GM21576 (cell line): ENCODE measurements around the gene PPP4R2.
A peak's percentile ranks its signal among the peaks of the same experiment; 100 is the strongest.

Source experiments
- ATAC-seq: cut with Tn5 transposase; IDR thresholded peaks from one replicate; pipeline ENCODE4 v1.9.1; 2021; ENCODE audit warnings: mild to moderate bottlenecking, moderate library complexity; ENCODE audit not compliant: unreplicated experiment

PPP4R2 gene

GRCh38 chr3:72996473-72997333, at the start of gene PPP4R2:
Gene PPP4R2 (plus strand): TSS chr3:72996811. CDS start chr3:72997038, 227 bp downstream.
- peak; percentile 89 for ATAC-seq

DNA sequence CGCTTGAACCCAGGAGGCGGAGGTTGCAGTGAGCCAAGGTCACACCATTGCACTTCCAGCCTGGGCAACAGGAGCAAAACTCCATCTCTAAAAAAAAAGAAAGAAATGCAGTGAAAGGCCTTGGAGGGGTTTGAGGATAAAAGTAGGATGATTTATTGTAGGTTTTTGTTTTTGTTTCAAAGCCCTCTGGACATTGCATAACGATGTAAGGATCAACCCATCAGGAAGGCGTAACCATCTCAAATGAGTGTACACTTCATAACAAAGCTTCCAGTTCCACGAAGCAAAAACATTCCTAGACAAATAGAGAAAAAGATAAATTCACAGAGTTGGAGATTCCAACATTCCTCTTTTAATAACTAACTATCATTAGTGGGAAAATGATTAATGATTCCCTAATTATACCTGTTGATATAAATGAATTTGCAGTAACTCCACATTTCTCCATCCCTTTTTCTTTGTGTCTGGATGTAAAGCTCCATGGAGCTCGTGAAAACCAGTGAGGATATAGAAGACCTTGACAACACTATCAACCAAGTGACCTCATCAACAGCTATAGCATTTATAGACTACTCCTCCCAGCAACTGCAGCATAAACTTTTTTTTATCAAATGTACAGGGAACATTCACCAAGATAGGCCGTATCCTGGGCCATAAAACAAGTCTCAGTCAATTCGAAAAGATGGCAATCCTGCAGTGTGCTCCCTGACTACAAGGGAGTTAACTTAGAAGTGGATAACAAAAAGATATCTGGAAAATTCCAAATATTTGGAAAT, 48.7 kb upstream of the PPP4R2 start:
- ATAC-seq = no peak

DNA sequence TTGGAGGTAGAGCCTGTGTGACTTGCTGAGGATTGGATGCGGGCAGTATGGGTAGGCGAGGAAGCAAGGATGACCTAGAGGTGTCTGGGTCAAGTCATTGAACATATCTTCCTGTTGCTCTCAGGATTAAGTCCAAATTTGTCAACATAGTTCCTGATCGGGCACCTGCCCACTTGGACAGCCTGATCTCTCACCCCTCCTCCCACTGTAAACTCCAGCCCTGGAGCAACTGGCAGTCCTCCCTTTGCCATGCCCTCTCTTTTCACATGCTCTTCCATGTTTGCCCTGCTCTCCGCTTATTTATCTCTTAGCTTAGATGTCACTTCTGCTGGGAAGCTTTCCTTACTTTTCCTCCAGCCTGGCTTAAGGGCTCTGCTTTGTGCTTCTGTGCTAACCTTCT, 47.6 kb upstream of the PPP4R2 start:
- ATAC-seq = no peak

- no peak for ATAC-seq
These were observed 46.2 kb upstream of the PPP4R2 start for GRCh38 chr3:72950372-72950771.

- ATAC-seq = no peak
These were observed 45.8 kb upstream of the PPP4R2 start for GRCh38 chr3:72950801-72951200.

- ATAC-seq = peak; percentile 56
These were observed 45.3 kb upstream of the PPP4R2 start for GRCh38 chr3:72951259-72951722.

- ATAC-seq = no peak
These were observed 43.2 kb upstream of the PPP4R2 start for GRCh38 chr3:72953325-72953956.

GRCh38 chr3:72957297-72957696, 39.3 kb upstream of the PPP4R2 start:
- ATAC-seq = no peak

- ATAC-seq = no peak
These were observed 37.3 kb upstream of the PPP4R2 start for GRCh38 chr3:72959336-72959735.

DNA sequence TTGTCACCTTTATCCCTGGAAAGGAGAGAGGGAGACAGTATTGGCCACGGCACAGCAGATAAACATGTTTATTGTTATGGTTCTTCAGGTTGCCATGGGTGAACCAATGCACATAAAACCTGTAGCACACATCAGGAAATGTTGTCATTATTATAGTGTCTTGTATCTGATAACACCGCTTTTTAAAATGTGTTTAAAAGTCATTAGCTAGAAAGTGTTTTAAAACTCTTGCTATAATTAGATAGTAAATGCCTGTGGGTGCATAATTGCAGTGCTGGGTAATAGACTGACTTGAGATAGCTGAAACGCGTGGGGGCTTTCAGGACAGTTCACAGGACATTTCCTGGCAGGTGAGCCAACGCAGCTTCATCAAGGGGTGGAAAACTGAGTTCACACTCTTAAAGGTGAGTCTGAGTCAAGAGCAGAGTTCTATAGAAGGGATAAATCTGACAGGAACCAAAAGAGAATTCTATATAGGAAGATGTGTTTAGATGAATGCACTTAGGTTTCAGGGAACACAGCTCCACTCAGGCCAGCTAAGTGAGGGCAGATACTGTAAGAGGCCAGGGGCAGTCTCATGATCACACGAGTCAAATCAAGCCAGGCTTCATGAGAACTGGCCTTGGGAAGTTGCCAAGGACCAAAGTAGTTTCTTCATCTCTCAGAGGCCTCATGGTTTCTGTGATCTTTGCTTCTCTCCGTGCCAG, 35.6 kb upstream of the PPP4R2 start:
- no peak for ATAC-seq

DNA sequence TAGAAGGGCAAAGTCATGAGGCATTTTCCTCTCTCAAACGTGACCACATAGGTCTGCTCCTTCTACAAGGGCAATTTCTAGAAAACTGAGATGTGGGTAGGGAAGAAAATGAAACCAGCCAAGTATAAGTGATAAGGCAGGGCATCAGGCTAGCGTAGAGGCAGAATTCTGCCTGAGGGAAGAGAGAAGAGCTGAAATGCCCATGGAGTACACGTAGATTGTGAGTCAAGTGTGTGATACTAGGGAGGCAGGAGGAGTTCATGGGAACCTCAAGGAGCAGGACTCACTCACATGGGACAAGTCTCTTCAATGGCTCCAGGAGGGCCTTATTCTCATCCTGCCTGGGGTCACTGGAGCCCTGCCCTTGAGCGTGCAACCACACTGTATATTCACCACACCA, 34.9 kb upstream of the PPP4R2 start:
- no peak for ATAC-seq

DNA sequence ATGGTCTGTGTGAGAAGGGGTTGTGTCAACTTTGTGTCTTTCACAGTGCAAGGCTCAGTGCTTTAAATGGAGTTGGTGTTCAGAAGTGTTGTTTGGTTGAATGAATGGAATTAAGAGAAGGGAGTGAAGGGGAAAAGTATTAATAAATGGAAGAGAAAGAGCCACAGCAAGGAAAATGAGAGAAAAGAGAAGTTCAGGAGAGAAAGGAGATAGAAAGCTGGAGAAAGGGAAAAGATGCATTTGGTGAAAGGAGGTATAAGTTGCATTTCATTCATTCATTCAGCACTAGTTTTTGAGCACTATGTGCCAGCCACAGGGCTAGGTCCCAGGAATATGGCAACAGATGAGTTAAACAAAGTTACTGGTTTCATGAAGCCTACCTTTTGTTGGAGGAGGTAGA, 34.3 kb upstream of the PPP4R2 start:
- no peak for ATAC-seq

DNA sequence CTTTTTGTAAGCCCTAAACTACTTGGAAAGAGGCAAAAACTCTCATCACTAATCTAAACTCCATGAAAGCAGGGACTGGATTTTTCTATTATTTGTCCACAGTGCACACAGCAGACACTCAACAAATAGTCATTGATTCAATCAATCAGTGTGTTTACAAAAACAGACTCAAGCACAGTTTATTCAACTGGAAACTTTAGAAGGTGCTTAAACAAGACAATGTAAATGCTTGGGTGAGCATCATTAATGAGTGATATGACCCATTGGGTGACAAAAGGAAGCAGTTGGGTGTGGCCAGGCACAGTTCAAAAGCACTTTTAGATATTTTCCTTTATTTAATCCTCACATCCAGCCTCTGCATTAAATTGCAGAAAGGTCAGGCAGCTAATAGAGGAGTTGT, 32.0 kb upstream of the PPP4R2 start:
- ATAC-seq = no peak

DNA sequence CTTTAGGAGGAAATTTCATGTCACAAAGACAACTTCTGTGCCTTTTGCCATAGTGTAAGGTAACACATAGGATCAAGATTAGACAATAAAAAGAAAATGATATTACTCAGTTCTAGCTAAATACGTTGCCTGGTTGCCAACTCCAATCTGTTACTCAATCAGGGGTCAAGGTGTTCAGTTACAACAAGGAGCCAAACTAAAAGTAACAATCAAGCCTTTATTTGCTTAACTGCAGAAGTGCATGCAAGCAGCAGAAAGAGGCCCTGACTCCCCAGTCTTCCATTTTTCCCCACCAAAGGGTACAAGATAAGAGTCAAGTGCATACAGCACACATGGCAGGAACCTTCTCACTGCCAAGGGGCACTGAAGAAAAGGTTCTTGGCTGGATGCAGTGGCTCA, 28.3 kb upstream of the PPP4R2 start:
- no peak for ATAC-seq

- no peak for ATAC-seq
These were observed 26.8 kb upstream of the PPP4R2 start for GRCh38 chr3:72969766-72970165.

GRCh38 chr3:72970942-72971341, 25.7 kb upstream of the PPP4R2 start:
- no peak for ATAC-seq

DNA sequence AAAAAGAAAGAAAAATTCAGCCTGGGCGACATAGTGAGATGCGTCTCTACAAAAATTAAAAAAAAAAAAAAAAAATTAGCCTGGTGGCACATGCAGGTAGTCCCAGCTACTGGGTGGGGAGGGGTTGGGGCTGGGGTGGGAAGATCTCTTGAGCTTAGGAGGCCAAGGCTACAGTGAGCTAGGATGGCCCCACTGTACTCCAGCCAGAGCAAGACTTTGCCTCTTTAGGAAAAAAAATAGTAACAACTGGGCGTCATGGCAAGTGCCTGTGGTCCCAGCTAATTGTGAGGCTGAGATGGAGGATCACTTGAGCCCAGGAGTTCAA, 23.9 kb upstream of the PPP4R2 start:
- ATAC-seq = no peak

DNA sequence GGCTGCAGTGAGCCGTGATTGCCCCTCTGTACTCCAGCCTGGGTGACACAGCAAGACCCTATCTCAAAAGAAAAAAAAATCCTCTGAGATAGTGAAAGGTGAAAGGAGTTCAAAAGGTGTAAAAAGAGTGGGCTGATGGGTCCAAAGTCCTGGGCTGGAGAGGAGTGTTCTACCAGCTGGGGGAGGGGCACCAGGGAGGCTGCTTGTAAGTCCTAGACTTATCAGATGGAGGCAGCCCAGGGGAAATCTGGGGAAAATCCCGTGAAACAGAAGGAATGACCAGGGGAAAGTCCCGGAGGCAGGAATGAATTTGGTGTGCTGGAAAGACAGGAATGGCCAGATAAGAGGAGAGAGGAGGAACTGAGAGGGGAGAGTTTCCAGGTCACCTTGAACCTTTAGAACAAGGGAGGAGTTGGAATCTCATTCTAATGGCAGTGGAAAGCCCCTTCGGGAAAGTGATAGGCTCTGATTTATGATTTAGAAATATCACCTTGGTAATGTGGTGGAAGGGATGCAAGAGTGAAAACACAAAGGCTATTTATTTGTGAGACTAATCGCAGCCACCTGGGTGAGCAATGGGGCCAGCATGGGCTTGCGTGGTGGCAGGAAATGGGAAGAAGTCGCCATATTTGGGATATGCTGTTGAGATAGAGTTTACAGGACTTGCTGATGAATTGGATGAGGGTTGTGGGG, 23.4 kb upstream of the PPP4R2 start:
- no peak for ATAC-seq

GRCh38 chr3:72973786-72974185, 22.8 kb upstream of the PPP4R2 start:
- ATAC-seq = no peak

DNA sequence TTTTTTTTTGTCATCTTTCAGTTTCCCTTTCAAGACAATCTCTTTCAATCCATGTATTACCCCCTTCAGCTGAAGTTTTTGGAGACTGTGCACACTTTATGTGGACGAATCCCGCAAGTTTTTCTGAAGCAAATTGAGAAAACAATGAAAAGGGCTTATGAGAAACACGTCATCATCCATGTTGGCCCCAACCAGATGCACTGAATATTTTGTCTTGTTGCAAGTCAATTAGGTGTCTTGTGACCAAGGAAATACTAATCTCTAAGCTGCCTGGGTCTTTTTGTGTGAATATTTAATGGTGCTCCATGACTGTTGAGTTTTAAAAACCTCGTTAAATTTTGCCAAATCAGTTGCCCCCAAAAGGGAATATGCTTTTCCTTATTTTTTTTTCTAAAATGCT, 21.7 kb upstream of the PPP4R2 start:
- no peak for ATAC-seq
